Hepatocyte (in vitro differentiated cells): Measurements from ENCODE around the gene ZNF83. TPM values are rescaled to one million over a fixed set of nuclear protein-coding genes. Genes with fewer than 3 reads are reported as not detected.

Experiments used
- DNase-seq: peaks from one replicate; pipeline ENCODE4 v3.0.0-alpha.2; 2016; ENCODE audit warnings: low spot score
- H2AFZ ChIP-seq: fragments of 200-600 bp; sonication (generic); 2 replicates; pipeline ENCODE4 v1.6.0; 2016; ENCODE audit warnings: antibody characterized with exemption, mild to moderate bottlenecking
- H3K27ac ChIP-seq: fragments of 200-600 bp; sonication (generic); 2 replicates; pipeline ENCODE4 v1.5.1; 2016; ENCODE audit warnings: mild to moderate bottlenecking
- H3K27me3 ChIP-seq: fragments of 200-600 bp; sonication (generic); 2 replicates; pipeline ENCODE4 v1.6.1; 2016
- H3K36me3 ChIP-seq: fragments of 200-600 bp; sonication (generic); replicated peaks from 2 replicates; pipeline ENCODE4 v1.5.1; 2016; ENCODE audit warnings: low read depth; ENCODE audit not compliant: insufficient read depth
- H3K4me1 ChIP-seq: fragments of 200-600 bp; sonication (generic); 2 replicates; pipeline ENCODE4 v1.5.1; 2016; ENCODE audit warnings: mild to moderate bottlenecking, moderate library complexity; ENCODE audit not compliant: insufficient read depth
- H3K4me2 ChIP-seq: fragments of 200-600 bp; sonication (generic); 2 replicates; pipeline ENCODE4 v1.6.0; 2016
- H3K4me3 ChIP-seq: fragments of 200-600 bp; sonication (generic); 2 replicates; pipeline ENCODE4 v1.5.1; 2016; ENCODE audit warnings: mild to moderate bottlenecking
- H3K79me2 ChIP-seq: fragments of 200-600 bp; sonication (generic); 2 replicates; pipeline ENCODE4 v1.6.0; 2017; ENCODE audit warnings: mild to moderate bottlenecking
- H3K9me2 ChIP-seq: fragments of 200-600 bp; sonication (generic); replicated peaks from 2 replicates; pipeline ENCODE4 v1.6.0; 2017; ENCODE audit warnings: mild to moderate bottlenecking; ENCODE audit not compliant: insufficient read depth
- H3K9me3 ChIP-seq: fragments of 200-600 bp; sonication (generic); 2 replicates; pipeline ENCODE4 v1.5.1; 2016; ENCODE audit warnings: low read depth, mild to moderate bottlenecking
- H4K20me1 ChIP-seq: fragments of 200-600 bp; sonication (generic); 2 replicates; pipeline ENCODE4 v1.6.0; 2016; ENCODE audit warnings: mild to moderate bottlenecking; ENCODE audit not compliant: insufficient read depth, poor library complexity, severe bottlenecking
- CTCF ChIP-seq: fragments of 200-600 bp; sonication (generic); IDR thresholded peaks from 2 replicates; pipeline ENCODE4 v1.5.1; 2016; ENCODE audit warnings: antibody characterized with exemption, mild to moderate bottlenecking; ENCODE audit not compliant: poor library complexity
- EZH2 ChIP-seq: fragments of 200-600 bp; sonication (generic); IDR thresholded peaks from 2 replicates; pipeline ENCODE4 v1.6.1; 2016; ENCODE audit warnings: antibody characterized with exemption, mild to moderate bottlenecking, borderline replicate concordance
- EZH2phosphoT487 ChIP-seq: fragments of 200-600 bp; sonication (generic); IDR thresholded peaks from one replicate; pipeline ENCODE4 v1.6.1; 2018; ENCODE audit warnings: antibody characterized with exemption, mild to moderate bottlenecking, low read depth, moderate library complexity; ENCODE audit not compliant: unreplicated experiment, severe bottlenecking
- WGBS: methylation state at CpG from one replicate; pipeline ENCODE4 v1.1.6; 2016; ENCODE audit warnings: low lambda C conversion rate; ENCODE audit errors: missing lambda C conversion rate; 5-methylcytosine and 5-hydroxymethylcytosine counted together
- polyA plus RNA-seq: library from polyadenylated mRNA; unstranded; fragments of >200 nt; fragmentation: Nextera tagmentation; extraction: Ambion mirVana; gene quantifications from 2 replicates; pipeline ENCODE4 v1.2.1, GENCODE V29; 2016
- total RNA-seq: library from RNA; depleted of rRNA; stranded (reverse); fragments of >200 nt; gene quantifications from 2 replicates; pipeline ENCODE4 v1.2.3, GENCODE V29; 2014

ZNF83 gene
- total and polyA plus RNA-seq, 2 experiments from 2014 or later = 32.6 to 55.8 TPM

- no peaks in the 10 kb centered on the region for H3K9me2 ChIP-seq
- H3K4me1 ChIP-seq = peaks cover 5% of the 10 kb centered on the region
- no peaks in the 10 kb centered on the region for H4K20me1 ChIP-seq
- H3K9me3 ChIP-seq = no peaks in the 10 kb centered on the region
- no peak for TF ChIP-seq CTCF
- no peak for TF ChIP-seq EZH2
- peak overlapping the region; percentile 68 for H3K27ac ChIP-seq
- H3K79me2 ChIP-seq = peaks cover 6% of the 10 kb centered on the region
- no peak overlapping the region for H3K4me3 ChIP-seq
- no peak overlapping the region for H2AFZ ChIP-seq
- no peaks in the 10 kb centered on the region for H3K36me3 ChIP-seq
- H3K4me2 ChIP-seq = no peak overlapping the region
- DNase-seq = no peak
- 81% methylated on average over 5 of the region's 5 CpGs for WGBS
- H3K27me3 ChIP-seq = no peaks in the 10 kb centered on the region
Measured at GRCh38 chr19:52626915-52627314, 11.2 kb downstream of the ZNF83 start.

GRCh38 chr19:52622261-52622660, 15.9 kb downstream of the ZNF83 start:
- Histone ChIP-seq H3K4me3 (no peak overlapping the region), H4K20me1 (no peaks in the 10 kb centered on the region), H3K36me3 (no peaks in the 10 kb centered on the region), H3K9me3 (no peaks in the 10 kb centered on the region), H3K4me1 (peaks cover 5% of the 10 kb centered on the region), H3K27me3 (no peaks in the 10 kb centered on the region), H3K27ac (no peak overlapping the region), H2AFZ (no peak overlapping the region), H3K9me2 (no peaks in the 10 kb centered on the region), H3K79me2 (peaks cover 17% of the 10 kb centered on the region), H3K4me2 (no peak overlapping the region)
- WGBS = 81% methylated on average over 2 of the region's 2 CpGs
- TF ChIP-seq EZH2phosphoT487 (no peak), EZH2 (no peak), CTCF (peak; percentile 11)
- peak; percentile 27 for DNase-seq

- Histone ChIP-seq H3K27me3 (no peaks in the 10 kb centered on the region), H3K36me3 (no peaks in the 10 kb centered on the region), H3K4me3 (no peak overlapping the region), H4K20me1 (no peaks in the 10 kb centered on the region), H3K9me3 (peaks cover under 1% of the 10 kb centered on the region), H3K27ac (no peak overlapping the region), H3K9me2 (no peaks in the 10 kb centered on the region), H2AFZ (no peak overlapping the region), H3K79me2 (peaks cover 21% of the 10 kb centered on the region), H3K4me2 (no peak overlapping the region), H3K4me1 (peaks cover under 1% of the 10 kb centered on the region)
- DNase-seq = no peak
- no peak for TF ChIP-seq CTCF
- TF ChIP-seq EZH2phosphoT487 = no peak
- TF ChIP-seq EZH2 = no peak
- WGBS = 94% methylated on average over 3 of the region's 3 CpGs
Measured at GRCh38 chr19:52621376-52621775, 16.8 kb downstream of the ZNF83 start.

GRCh38 chr19:52613299-52613906, 24.8 kb downstream of the ZNF83 start:
- no peak overlapping the region for H3K4me2 ChIP-seq
- H3K27ac ChIP-seq = no peak overlapping the region
- no peaks in the 10 kb centered on the region for H4K20me1 ChIP-seq
- no peak for DNase-seq
- H3K9me3 ChIP-seq = peaks cover 35% of the 10 kb centered on the region
- H3K79me2 ChIP-seq = peaks cover 88% of the 10 kb centered on the region
- no peaks in the 10 kb centered on the region for H3K4me1 ChIP-seq
- 99% methylated on average over 5 of the region's 5 CpGs for WGBS
- no peaks in the 10 kb centered on the region for H3K9me2 ChIP-seq
- no peaks in the 10 kb centered on the region for H3K27me3 ChIP-seq
- H2AFZ ChIP-seq = no peak overlapping the region
- H3K36me3 ChIP-seq = peaks cover 23% of the 10 kb centered on the region
- H3K4me3 ChIP-seq = no peak overlapping the region
- TF ChIP-seq EZH2phosphoT487 = no peak
- TF ChIP-seq CTCF = no peak
- no peak for TF ChIP-seq EZH2
